H7 (cell line): Measurements from ENCODE around the gene PDE4C. TPM values are rescaled to one million over a fixed set of nuclear protein-coding genes. Genes with fewer than 3 reads are reported as not detected.

Experiments used
- DNase-seq: peaks from one replicate; pipeline ENCODE4 v3.0.0; 2012
- H3K27me3 ChIP-seq: 2 replicates; pipeline ENCODE4 v1.6.0; 2011; ENCODE audit warnings: mild to moderate bottlenecking, low read length; ENCODE audit not compliant: control insufficient read depth, insufficient read depth
- H3K36me3 ChIP-seq: replicated peaks from 2 replicates; pipeline ENCODE4 v1.5.1; 2011; ENCODE audit warnings: low read length; ENCODE audit not compliant: control insufficient read depth, insufficient read depth
- H3K4me3 ChIP-seq: 2 replicates; pipeline ENCODE4 v1.5.1; 2011; ENCODE audit warnings: low read depth, mild to moderate bottlenecking, control low read depth, low read length, moderate library complexity; ENCODE audit not compliant: insufficient read depth
- total RNA-seq: library from RNA; depleted of rRNA; stranded (reverse); fragments of >200 nt; shearing (Covaris generic); gene quantifications from 2 replicates; pipeline ENCODE4 v1.2.3, GENCODE V29; 2014; rRNA removed

PDE4C gene
- total RNA-seq: 0.52 and 1.4 TPM in 2 replicates

- DNase-seq: peak; percentile 75
- Histone ChIP-seq H3K27me3 (peaks cover 30% of the 10 kb centered on the region), H3K4me3 (peak within 1 kb of the TSS; percentile 51), H3K36me3 (no peaks in the 10 kb centered on the region)
Observed at GRCh38 chr19:18225702-18226468, at the start of gene PDE4C. Gene PDE4C (minus strand): TSS chr19:18226438. CDS start chr19:18226415, 23 bp downstream.

DNA sequence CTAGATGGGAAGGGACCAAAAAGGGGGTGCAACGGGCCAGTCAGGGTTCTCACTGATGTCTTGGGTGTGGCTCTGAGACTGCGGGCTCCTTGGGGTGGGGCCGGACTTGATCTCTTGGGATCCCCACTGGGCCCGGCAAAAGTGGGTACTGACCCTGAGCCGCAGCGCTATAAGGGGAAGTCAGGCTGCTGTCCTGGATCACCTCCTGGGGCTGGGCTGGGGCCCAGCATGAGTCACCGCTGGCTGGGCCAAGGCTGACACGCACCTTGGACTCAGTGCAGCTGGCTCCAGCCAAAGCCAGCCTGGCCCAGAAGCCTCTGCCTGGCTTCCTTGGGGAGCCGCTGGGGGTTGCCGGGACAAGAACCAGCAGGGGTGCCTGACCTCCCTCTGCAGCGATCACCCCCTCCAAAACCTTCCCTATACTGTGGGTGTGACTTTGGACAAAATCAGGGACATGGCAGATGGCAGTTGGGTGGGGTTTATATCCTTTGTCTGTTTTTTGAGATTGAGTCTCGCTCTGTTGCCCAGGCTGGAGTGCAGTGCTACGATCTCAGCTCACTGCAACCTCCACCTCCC, 48.6 kb upstream of the PDE4C start:
- Histone ChIP-seq H3K4me3 (no peak overlapping the region), H3K36me3 (peaks cover 7% of the 10 kb centered on the region), H3K27me3 (no peaks in the 10 kb centered on the region)
- peak; percentile 68 for DNase-seq

DNA sequence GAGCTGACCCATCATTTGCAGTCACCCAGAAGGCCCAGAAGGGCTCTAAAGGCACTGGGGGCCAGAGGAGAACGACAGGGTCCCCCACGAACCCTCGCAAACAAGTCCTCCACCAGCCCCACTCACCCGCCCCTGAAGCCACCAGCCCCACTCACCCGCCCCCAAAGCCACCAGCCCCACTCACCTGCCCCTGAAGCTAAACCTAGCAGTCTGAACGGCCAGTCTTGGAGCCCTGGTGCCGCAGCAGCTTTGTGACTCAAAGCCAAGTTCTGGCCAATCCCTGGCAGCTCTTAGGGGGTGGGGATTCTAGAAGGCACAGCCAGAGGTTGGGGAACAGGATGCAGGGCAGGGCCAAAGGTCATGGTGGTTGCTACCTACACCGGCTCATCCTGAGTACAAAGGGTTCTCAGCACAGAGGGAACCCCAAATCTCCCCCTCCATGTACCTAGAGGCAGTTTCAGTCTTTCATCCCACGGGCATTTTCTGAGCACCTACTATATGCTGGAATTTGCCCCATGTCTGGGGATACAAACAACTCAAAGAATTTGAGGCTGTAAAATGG, 48.1 kb upstream of the PDE4C start, which contains the start of gene IQCN:
Gene IQCN, minus strand, starts transcription at position 234 of the 562 bp plus-strand sequence. CDS start 4,974 bp downstream, outside the sequence.
- Histone ChIP-seq H3K27me3 (no peaks in the 10 kb centered on the region), H3K36me3 (peaks cover 7% of the 10 kb centered on the region), H3K4me3 (no peak within 1 kb of the TSS)
- peak; percentile 80 for DNase-seq

DNA sequence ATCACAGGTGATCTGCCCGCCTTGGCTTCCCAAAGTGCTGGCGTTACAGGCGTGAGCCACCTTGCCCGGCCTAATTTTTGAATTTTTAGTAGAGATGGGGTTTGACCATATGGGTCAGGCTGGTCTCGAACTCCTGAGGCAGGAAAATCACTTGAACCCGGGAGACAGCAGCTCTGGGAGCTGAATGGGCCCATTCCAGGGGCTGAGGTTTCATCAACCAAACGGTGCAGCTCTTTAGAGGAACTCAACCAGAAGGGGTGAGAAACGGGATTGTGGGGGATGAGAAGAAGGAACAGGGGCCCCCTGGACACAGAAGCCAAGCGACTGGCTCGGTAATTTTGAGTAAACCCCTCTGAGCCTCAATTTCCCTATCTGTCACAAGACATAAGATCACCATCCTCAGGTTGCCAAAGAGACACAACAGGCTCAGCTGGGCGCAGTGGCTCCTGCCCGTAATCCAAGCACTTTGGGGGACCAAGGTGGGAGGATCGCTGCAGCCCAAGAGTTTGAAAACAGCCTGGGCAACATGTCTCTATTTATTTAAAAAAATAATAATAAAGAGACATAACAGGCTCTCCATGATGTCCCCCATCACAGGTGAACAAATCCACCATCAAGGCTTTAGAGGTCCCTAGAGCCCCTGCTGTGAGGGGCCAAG, 47.5 kb upstream of the PDE4C start:
- Histone ChIP-seq H3K27me3 (no peaks in the 10 kb centered on the region), H3K4me3 (no peak overlapping the region), H3K36me3 (peaks cover 3% of the 10 kb centered on the region)
- DNase-seq: no peak

DNA sequence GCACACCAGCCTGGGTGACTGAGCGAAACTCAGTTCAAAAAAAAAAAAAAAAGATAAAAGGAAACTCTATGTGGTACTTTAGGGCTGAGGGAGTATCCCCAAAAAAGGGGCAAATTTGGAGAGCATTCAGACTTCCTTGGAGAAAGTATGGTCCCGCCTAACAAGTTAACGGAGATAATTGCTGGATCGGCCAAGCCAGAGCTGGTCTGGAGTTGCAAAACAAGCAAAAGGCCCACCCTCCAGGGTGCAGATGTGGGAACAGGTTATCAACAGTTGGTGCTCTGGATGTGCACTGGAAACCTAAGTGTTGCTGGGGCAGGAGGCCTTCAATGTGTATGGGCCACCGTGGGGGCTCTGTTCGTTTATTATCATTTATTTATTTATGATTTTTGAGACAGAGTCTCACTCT, 45.2 kb upstream of the PDE4C start:
- no peaks in the 10 kb centered on the region for H3K27me3 ChIP-seq

DNA sequence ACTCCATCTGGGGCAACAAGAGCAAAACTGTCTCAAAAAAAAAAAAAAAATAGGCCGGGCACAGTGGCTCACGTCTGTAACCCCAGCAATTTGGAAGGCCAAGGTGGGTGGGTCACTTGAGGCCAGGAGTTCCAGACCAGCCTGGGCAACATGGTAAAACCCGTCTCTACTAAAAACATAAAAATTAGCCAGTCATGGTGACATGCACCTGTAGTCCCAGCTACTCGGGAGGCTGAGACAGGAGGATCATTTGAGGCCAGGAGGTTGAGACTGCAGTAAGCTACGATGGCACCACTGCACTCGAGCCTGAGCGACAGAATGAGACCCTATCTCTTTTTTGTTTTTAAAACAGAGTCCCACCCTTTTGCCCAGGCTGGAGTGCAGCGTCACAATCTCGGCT, 44.1 kb upstream of the PDE4C start:
- no peaks in the 10 kb centered on the region for H3K27me3 ChIP-seq
- H3K36me3 ChIP-seq: no peaks in the 10 kb centered on the region
- DNase-seq: no peak
- H3K4me3 ChIP-seq: no peak overlapping the region

More for the DNA sequence above, 45.2 kb upstream of the PDE4C start:
- Histone ChIP-seq H3K36me3 (no peaks in the 10 kb centered on the region), H3K4me3 (no peak overlapping the region)
- DNase-seq: no peak

DNA sequence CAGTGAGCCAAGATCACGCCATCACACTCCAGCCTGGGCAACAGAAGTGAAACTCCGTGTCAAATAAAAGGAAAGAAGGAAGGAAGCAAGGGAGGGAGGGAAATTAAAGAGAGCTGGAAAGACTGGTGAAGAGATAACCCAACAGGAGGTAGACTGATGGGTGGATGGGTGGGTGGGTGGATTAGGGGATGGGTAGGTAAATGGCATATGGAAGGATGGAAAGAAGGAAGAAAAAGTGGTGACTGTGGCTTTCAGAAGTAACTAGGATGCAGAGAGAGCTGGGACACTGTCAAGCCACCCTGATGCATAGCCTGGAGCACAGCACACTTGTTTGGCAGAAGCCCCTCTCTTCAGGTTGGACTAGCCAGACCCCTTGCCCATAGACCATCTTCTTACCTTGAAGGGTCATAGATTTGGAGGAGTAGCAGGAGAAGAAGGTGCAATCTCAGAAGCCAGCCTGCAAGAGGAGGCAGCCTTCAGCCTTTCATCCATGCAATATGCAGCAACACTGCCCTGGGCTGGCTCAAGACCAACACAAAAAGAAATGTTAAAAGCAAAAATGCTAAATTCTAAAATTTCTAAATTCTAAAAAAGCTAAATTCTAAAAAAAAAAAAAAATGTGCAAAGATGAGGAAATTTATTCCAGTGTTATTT, 43.0 kb upstream of the PDE4C start:
- no peak for DNase-seq
- no peak overlapping the region for H3K4me3 ChIP-seq
- H3K36me3 ChIP-seq: no peaks in the 10 kb centered on the region
- H3K27me3 ChIP-seq: no peaks in the 10 kb centered on the region

DNA sequence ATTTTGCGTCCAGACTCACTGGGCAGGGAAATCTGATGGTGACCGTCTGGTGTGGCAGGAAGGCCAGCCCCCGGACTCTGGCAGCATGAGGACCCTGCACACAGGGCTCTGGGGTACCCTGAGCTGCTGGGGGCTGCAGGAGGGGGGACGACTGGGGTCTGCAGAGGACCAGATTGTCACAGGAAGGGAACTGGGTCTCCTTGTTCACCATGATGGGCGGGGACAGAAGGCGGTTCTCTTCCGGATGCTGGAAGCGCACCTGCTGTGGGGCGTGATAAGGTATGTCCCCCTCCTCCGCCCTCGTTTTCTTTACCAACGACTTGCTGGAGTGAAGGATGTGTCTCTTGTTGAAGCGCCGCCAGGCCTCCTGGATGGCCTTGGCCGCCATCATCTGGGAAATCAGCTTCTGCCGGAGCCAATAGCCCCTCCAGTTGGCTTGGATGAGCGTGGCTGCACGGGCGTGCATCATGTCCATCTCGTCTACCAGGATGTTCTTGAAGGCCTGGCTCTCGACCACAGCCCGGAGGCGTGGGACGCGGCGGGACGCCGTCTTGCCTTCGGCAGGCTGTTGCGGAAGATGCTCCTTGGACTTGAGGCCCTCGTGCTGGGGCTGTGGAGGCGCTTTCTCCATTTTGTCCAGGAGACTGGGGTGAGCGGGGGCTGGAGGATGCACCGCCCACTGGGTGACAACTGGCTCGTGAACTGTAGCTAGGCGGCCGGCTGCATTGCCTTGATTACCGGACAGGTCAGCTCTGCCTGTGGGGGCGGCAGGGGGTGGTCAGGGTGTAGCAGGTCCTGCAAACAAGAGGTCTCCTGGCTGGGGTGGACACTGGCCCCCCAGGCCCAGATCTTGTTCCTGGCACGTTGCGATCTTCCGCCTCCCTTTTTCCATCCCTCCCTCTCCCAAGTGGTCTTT, 40.8 kb upstream of the PDE4C start:
- peak; percentile 58 for DNase-seq
- Histone ChIP-seq H3K36me3 (no peaks in the 10 kb centered on the region), H3K27me3 (no peaks in the 10 kb centered on the region), H3K4me3 (no peak overlapping the region)

GRCh38 chr19:18265582-18265981, 39.3 kb upstream of the PDE4C start:
- H3K4me3 ChIP-seq: no peak overlapping the region
- no peaks in the 10 kb centered on the region for H3K27me3 ChIP-seq
- peak; percentile 43 for DNase-seq
- H3K36me3 ChIP-seq: no peaks in the 10 kb centered on the region

- DNase-seq: no peak
- Histone ChIP-seq H3K4me3 (no peak overlapping the region), H3K36me3 (no peaks in the 10 kb centered on the region), H3K27me3 (no peaks in the 10 kb centered on the region)
Observed at GRCh38 chr19:18264971-18265540, 38.8 kb upstream of the PDE4C start.

DNA sequence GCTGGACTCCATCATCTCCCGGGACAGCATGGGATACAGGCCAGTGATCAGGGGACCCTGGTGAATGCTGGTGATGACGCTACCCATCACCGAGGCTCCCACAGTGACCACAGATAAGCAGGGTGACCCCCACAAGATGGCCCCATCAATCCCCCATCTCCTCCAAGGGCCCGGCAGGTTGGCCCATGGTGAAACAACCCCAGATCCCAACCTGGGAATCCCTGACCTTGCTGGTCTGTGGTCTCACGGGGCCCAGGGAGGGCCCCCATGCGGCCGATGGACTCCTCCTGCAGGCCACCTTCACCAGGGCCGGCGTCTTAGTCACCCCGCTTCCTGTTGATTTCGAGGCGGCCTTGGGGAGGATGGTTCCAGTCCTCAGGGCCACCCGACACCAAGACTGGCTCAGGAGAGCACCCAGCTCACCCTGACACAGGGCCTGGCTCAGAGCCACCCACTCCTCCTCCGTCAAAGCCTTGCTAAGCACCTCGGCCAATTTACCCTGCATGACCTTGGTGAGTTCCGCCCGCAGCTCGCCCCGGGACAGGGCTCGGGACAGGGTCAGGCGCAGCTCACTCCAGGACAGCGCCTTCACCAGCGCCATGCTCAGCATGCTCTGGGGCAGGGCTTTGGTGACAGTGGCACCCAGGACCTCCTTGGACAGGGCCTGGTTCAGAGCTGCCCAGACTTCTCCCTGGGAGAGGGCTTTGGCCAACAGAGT, 38.1 kb upstream of the PDE4C start:
- peak; percentile 51 for DNase-seq
- H3K27me3 ChIP-seq: no peaks in the 10 kb centered on the region
- H3K4me3 ChIP-seq: no peak overlapping the region
- H3K36me3 ChIP-seq: no peaks in the 10 kb centered on the region

DNA sequence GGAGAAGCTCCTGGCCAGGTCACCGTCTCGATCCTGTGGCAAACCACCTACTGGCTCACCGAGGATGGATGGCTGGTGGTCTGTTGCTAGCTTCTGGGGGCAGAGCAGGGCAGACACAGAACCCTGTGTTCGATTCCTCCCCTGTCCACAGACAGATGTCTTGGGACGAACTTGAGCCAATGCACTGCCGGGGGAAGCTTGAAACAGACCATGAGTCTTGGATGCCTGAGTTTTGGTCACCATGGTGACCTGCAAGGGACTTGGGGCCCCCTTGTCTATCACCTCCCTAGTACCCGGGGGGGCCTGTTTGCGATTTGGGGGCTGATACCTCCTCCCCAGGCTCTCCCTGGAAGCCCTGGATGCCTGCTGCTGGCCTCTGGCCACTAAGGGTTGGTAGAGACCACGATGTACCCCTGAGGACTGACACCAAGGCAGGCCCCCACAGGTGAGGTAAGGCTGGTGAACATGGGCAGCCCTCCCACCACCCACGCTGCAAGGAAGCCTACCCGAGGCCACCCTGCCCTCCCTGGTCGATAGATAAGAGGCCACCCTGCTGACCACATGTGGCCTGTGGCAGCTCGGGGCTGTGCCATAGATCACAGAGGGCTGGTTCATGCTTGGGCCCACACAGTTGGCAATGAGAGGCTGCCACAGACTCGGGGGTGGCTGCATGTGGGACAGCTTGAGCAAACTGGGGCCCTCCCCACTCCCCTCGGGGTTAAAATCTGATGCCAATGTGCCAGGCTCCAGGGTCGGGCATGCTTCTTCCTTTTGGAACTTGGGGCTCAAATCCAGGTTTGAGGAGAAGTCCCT, 37.3 kb upstream of the PDE4C start:
- H3K4me3 ChIP-seq: no peak overlapping the region
- no peaks in the 10 kb centered on the region for H3K27me3 ChIP-seq
- DNase-seq: peak; percentile 40
- no peaks in the 10 kb centered on the region for H3K36me3 ChIP-seq
